Thyroid gland (tissue), 4 donors: Measurements from ENCODE around the gene PBX1. TPM values are rescaled to one million over a fixed set of nuclear protein-coding genes. Genes with fewer than 3 reads are reported as not detected.

ENCODE experiments used
- DNase-seq, 2 donors: peaks; one replicate each; pipeline ENCODE4 v3.0.0-alpha.2; 2019
- H3K27ac ChIP-seq, 3 donors: fragments of 200-600 bp; sonication (generic); 1 replicate in 2 of 3; 2 replicates in 1 of 3; pipeline ENCODE4 v1.5.1; 2016 to 2019; ENCODE audit warnings: mild to moderate bottlenecking in 1 of 3, moderate library complexity in 1 of 3
- H3K27me3 ChIP-seq: fragments of 200-600 bp; sonication (generic); one replicate; pipeline ENCODE4 v1.5.1; 2019
- H3K36me3 ChIP-seq, 2 donors: fragments of 200-600 bp; sonication (generic); one replicate each; pipeline ENCODE4 v1.5.1; 2016 to 2019
- H3K4me1 ChIP-seq, 2 donors: fragments of 200-600 bp; sonication (generic); one replicate each; pipeline ENCODE4 v1.5.1; 2017 to 2019
- H3K4me3 ChIP-seq, 3 donors: fragments of 200-600 bp; sonication (generic); replicated peaks in 1 of 3; 1 replicate in 2 of 3; 2 replicates in 1 of 3; pipeline ENCODE4 v1.5.1; 2016; ENCODE audit warnings: mild to moderate bottlenecking in 1 of 3
- H3K9me3 ChIP-seq: fragments of 200-600 bp; sonication (generic); one replicate; pipeline ENCODE4 v1.5.1; 2017
- CTCF ChIP-seq, 6 experiments: fragments of 200-600 bp in 3 of 6; fragments of 450-650 bp in 3 of 6; sonication (generic) in 3 of 6; IDR thresholded peaks; one replicate each; pipeline ENCODE4 v1.5.1; 2016 to 2019; ENCODE audit warnings: antibody characterized with exemption in 6 of 6, mild to moderate bottlenecking in 2 of 6, inconsistent platforms in 1 of 6, moderate library complexity in 1 of 6
- POLR2A ChIP-seq, 2 donors: fragments of 450-650 bp; IDR thresholded peaks; one replicate each; pipeline ENCODE4 v1.6.1; 2017; ENCODE audit warnings: antibody characterized with exemption in 2 of 2, mild to moderate bottlenecking in 2 of 2, moderate library complexity in 1 of 2
- WGBS, 2 donors: methylation state at CpG; one replicate each; pipeline ENCODE4 v1.1.5; 2017; 5-methylcytosine and 5-hydroxymethylcytosine counted together
- intact Hi-C: fragments of 100-400 bp; cut with DNase I; formaldehyde crosslinking; loops from one replicate; pipeline ENCODE4 v1.15.1; 2023
- total RNA-seq, 4 donors: library from RNA; depleted of rRNA; stranded (reverse); fragments of >200 nt; gene quantifications; one replicate each; pipeline ENCODE4 v1.2.3, GENCODE V29; 2016

The PBX1 gene
- total RNA-seq, 4 donors from 2014 or later: 79.0 to 159 (median 102) TPM

- WGBS, 2 donors: 55 to 63% methylated on average over 2 of the region's 2 CpGs
- Histone ChIP-seq H3K4me3 (no peak overlapping the region), H3K4me1 (peaks cover 9 to 12% of the 10 kb centered on the region in 2 donors), H3K36me3 (no peaks in the 10 kb centered on the region), H3K9me3 (no peaks in the 10 kb centered on the region), H3K27me3 (no peaks in the 10 kb centered on the region), H3K27ac (no peak overlapping the region)
- intact Hi-C loops: no loop called here
- no peak for DNase-seq
- TF ChIP-seq CTCF (IDR thresholded peaks at IDR 0.05) (no peak), POLR2A (IDR thresholded peaks at IDR 0.05) (no peak)
These were observed 167.3 kb downstream of the PBX1 start for GRCh38 chr1:164726235-164726634.

- intact Hi-C loops: no loop called here
- TF ChIP-seq CTCF (IDR thresholded peaks at IDR 0.05): no peak
- TF ChIP-seq POLR2A (IDR thresholded peaks at IDR 0.05): no peak
- H3K36me3 ChIP-seq: no peaks in the 10 kb centered on the region
- no peaks in the 10 kb centered on the region for H3K27me3 ChIP-seq
- H3K27ac ChIP-seq: no peak overlapping the region
- no peaks in the 10 kb centered on the region for H3K9me3 ChIP-seq
- H3K4me3 ChIP-seq: no peak overlapping the region
- peaks cover 2 to 7% of the 10 kb centered on the region in 2 donors for H3K4me1 ChIP-seq
- DNase-seq: no peak
- 83 to 91% methylated on average over 5 of the region's 5 CpGs for WGBS, 2 donors
These were observed 169.7 kb downstream of the PBX1 start for GRCh38 chr1:164728719-164729118.

GRCh38 chr1:164731161-164731876 lies 172.3 kb downstream of the PBX1 start:
- H3K27me3 ChIP-seq: no peaks in the 10 kb centered on the region
- no peak overlapping the region for H3K27ac ChIP-seq
- DNase-seq: no peak
- no peak overlapping the region for H3K4me3 ChIP-seq
- 84 to 91% methylated on average over 11 of the region's 11 CpGs for WGBS, 2 donors
- peaks cover 0 to 3% of the 10 kb centered on the region in 2 donors for H3K4me1 ChIP-seq
- TF ChIP-seq POLR2A (IDR thresholded peaks at IDR 0.05) (no peak), CTCF (IDR thresholded peaks at IDR 0.05) (no peak)
- no peaks in the 10 kb centered on the region for H3K36me3 ChIP-seq
- intact Hi-C loops: no loop called here
- no peaks in the 10 kb centered on the region for H3K9me3 ChIP-seq

GRCh38 chr1:164733070-164733469 lies 174.1 kb downstream of the PBX1 start:
- DNase-seq: no peak
- H3K9me3 ChIP-seq: no peaks in the 10 kb centered on the region
- H3K36me3 ChIP-seq: no peaks in the 10 kb centered on the region
- H3K4me3 ChIP-seq: no peak overlapping the region
- H3K4me1 ChIP-seq: no peaks in the 10 kb centered on the region
- no peaks in the 10 kb centered on the region for H3K27me3 ChIP-seq
- TF ChIP-seq CTCF (IDR thresholded peaks at IDR 0.05) (no peak), POLR2A (IDR thresholded peaks at IDR 0.05) (no peak)
- intact Hi-C loops: no loop called here
- no peak overlapping the region for H3K27ac ChIP-seq
- WGBS, 2 donors: 78 to 93% methylated on average over 3 of the region's 3 CpGs

- no peaks in the 10 kb centered on the region for H3K4me1 ChIP-seq
- H3K27ac ChIP-seq: no peak overlapping the region
- intact Hi-C loops: no loop called here
- no peak for TF ChIP-seq POLR2A (IDR thresholded peaks at IDR 0.05)
- TF ChIP-seq CTCF (IDR thresholded peaks at IDR 0.05): no peak
- H3K9me3 ChIP-seq: no peaks in the 10 kb centered on the region
- no peaks in the 10 kb centered on the region for H3K36me3 ChIP-seq
- DNase-seq: no peak
- no peaks in the 10 kb centered on the region for H3K27me3 ChIP-seq
- H3K4me3 ChIP-seq: no peak overlapping the region
- 86 to 93% methylated on average over 4 of the region's 4 CpGs for WGBS, 2 donors
These were observed 174.8 kb downstream of the PBX1 start for GRCh38 chr1:164733734-164734133.
